ENCODE data around the gene GPR157.
"Not testable (repeated sequence)": the region's sequence is repeated elsewhere in the genome, so short reads cannot be mapped to it uniquely, and the experiment has no call there.

DNA sequence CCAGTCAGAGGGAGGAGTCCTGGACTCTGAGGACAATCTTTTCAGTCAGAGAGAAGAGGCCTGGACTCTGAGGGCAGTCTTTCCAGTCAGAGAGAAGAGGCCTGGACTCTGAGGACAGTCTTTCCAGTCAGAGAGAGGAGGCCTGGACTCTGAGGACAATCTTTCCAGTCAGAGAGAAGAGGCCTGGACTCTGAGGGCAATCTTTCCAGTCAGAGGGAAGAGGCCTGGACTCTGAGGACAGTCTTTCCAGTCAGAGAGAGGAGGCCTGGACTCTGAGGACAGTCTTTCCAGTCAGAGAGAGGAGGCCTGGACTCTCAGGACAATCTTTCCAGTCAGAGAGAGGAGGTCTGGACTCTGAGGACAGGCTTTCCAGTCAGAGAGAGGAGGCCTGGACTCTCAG, 26.5 kb upstream of the GPR157 start:
- TF ChIP-seq, protein P1, sequence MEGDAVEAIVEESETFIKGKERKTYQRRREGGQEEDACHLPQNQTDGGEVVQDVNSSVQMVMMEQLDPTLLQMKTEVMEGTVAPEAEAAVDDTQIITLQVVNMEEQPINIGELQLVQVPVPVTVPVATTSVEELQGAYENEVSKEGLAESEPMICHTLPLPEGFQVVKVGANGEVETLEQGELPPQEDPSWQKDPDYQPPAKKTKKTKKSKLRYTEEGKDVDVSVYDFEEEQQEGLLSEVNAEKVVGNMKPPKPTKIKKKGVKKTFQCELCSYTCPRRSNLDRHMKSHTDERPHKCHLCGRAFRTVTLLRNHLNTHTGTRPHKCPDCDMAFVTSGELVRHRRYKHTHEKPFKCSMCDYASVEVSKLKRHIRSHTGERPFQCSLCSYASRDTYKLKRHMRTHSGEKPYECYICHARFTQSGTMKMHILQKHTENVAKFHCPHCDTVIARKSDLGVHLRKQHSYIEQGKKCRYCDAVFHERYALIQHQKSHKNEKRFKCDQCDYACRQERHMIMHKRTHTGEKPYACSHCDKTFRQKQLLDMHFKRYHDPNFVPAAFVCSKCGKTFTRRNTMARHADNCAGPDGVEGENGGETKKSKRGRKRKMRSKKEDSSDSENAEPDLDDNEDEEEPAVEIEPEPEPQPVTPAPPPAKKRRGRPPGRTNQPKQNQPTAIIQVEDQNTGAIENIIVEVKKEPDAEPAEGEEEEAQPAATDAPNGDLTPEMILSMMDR (IDR thresholded peaks at IDR 0.05), result not testable (repeated sequence)
- not testable (repeated sequence) for TF ChIP-seq POLR2A, POLR2AphosphoS5 (IDR thresholded peaks at IDR 0.05)
